ENCODE data around the gene MLST8.

Gene MLST8, protein sequence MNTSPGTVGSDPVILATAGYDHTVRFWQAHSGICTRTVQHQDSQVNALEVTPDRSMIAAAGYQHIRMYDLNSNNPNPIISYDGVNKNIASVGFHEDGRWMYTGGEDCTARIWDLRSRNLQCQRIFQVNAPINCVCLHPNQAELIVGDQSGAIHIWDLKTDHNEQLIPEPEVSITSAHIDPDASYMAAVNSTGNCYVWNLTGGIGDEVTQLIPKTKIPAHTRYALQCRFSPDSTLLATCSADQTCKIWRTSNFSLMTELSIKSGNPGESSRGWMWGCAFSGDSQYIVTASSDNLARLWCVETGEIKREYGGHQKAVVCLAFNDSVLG

GRCh38 chr16:2205104-2205966 is at the start of gene MLST8:
Gene MLST8 (plus strand): TSS chr16:2205454. CDS start chr16:2206086, 632 bp downstream.
- Mint-ChIP-seq H3K9me3 (no peaks in the 10 kb centered on the region), H3K27ac (peak within 1 kb of the TSS; percentile 80), H3K27me3 (ENCODE audit: low read depth) (peaks cover 9% of the 10 kb centered on the region), H3K4me3 (peak within 1 kb of the TSS; percentile 83), H3K4me1 (ENCODE audit: low read depth) (peaks cover 13% of the 10 kb centered on the region), H3K36me3 (ENCODE audit: low read depth) (peaks cover 10% of the 10 kb centered on the region)

- Mint-ChIP-seq H3K27me3 (ENCODE audit: low read depth) (no peaks in the 10 kb centered on the region), H3K27ac (peak overlapping the region; percentile 96), H3K36me3 (ENCODE audit: low read depth) (peaks cover 27% of the 10 kb centered on the region), H3K9me3 (no peaks in the 10 kb centered on the region), H3K4me3 (peak overlapping the region; percentile 99), H3K4me1 (ENCODE audit: low read depth) (peaks cover 28% of the 10 kb centered on the region)
These were observed 49.0 kb upstream of the MLST8 start for GRCh38 chr16:2155977-2156848.

DNA sequence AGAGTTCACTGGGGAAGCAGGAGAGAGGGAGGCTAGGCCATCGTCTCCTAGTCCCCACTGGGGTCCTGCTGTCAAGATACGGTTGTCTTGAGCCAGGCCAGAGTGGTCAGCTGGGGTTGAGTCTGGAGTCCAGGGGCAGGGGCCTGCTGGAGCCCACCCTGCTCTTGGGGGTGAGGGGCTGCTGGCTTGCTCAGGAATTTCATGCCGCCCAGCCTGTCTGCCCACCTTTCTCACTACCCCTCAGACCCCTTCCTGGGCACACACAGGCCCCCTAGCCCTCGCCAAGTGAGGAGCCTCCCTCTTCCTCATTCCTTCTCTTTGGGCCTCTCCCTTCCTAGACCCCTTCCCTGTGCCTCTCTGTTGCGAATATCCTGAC is 48.4 kb upstream of the MLST8 start:
- H3K4me1 Mint-ChIP-seq (ENCODE audit: low read depth): peaks cover 28% of the 10 kb centered on the region

DNA sequence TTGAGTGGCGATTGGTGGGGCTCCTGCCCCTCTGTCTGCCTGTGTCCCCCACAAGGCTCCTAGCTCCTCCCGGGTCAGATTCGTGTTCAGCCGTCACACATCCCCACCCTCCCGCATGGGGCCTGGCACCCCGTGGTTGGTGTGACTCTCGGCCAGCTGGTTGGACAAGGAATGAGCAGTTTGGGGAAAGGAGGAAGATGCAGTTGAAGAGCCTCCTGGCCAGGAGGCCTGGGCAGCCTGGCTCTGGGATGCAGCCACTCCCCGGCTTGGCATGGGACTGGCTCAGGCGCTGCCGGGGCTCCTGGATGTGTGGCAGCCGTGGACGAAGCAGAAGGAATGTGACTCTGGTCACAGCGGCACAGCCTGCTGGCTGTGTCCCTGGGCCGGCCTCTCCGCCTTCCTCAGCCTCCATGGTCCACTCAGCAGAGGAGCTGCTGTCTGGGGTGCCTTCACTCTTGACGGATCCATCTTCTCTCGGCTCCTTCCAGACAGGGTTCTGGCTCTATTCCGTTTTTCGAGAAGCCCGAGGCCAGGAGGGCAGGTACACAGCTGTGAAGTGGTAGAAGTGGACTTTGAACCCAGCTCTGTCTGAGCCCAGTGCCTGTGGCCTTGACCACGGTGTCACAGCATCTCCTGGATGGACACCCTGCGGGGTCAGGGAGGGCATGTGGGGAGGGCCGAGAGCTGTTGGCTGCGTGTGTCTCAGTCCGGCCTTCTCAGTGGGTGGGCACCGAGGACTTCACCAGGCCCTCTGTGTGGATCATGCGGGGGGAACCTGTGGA is 47.6 kb upstream of the MLST8 start:
- Mint-ChIP-seq H3K27ac (peak overlapping the region; percentile 15), H3K36me3 (ENCODE audit: low read depth) (peaks cover 25% of the 10 kb centered on the region), H3K4me3 (peak overlapping the region; percentile 99), H3K9me3 (no peaks in the 10 kb centered on the region), H3K27me3 (ENCODE audit: low read depth) (no peaks in the 10 kb centered on the region), H3K4me1 (ENCODE audit: low read depth) (peaks cover 28% of the 10 kb centered on the region)

More for the DNA sequence above, 48.4 kb upstream of the MLST8 start:
- peak overlapping the region; percentile 96 for H3K27ac Mint-ChIP-seq
- H3K27me3 Mint-ChIP-seq (ENCODE audit: low read depth): no peaks in the 10 kb centered on the region
- H3K4me3 Mint-ChIP-seq: peak overlapping the region; percentile 99
- no peaks in the 10 kb centered on the region for H3K9me3 Mint-ChIP-seq
- peaks cover 25% of the 10 kb centered on the region for H3K36me3 Mint-ChIP-seq (ENCODE audit: low read depth)

DNA sequence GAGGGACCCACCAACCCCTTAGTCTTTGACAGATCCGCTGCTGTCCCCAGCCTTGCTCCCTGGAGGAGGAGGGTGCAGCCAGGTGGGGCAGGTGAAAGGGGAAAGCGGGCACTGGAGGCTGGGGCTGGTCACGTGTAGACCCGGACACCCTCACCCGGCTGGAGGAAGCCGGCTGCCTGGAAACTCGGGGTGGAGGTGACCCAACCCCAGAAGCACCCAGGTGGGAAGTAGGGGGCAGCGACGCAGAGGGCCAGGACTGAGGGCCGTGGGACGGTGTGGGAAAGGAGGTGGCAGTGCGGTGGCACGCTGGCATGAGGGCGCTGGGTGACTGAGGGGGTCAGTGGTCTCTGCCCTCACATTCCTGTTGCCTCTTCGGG is 47.0 kb upstream of the MLST8 start:
- no peaks in the 10 kb centered on the region for H3K9me3 Mint-ChIP-seq
- no peak overlapping the region for H3K4me3 Mint-ChIP-seq
- no peak overlapping the region for H3K27ac Mint-ChIP-seq
- peaks cover 26% of the 10 kb centered on the region for H3K36me3 Mint-ChIP-seq (ENCODE audit: low read depth)
- no peaks in the 10 kb centered on the region for H3K27me3 Mint-ChIP-seq (ENCODE audit: low read depth)
- H3K4me1 Mint-ChIP-seq (ENCODE audit: low read depth): peaks cover 28% of the 10 kb centered on the region

- Mint-ChIP-seq H3K27ac (no peak overlapping the region), H3K4me1 (ENCODE audit: low read depth) (peaks cover 23% of the 10 kb centered on the region), H3K36me3 (ENCODE audit: low read depth) (peaks cover 17% of the 10 kb centered on the region), H3K27me3 (ENCODE audit: low read depth) (no peaks in the 10 kb centered on the region), H3K9me3 (no peaks in the 10 kb centered on the region), H3K4me3 (no peak overlapping the region)
These were observed 45.9 kb upstream of the MLST8 start for GRCh38 chr16:2159175-2159838.

DNA sequence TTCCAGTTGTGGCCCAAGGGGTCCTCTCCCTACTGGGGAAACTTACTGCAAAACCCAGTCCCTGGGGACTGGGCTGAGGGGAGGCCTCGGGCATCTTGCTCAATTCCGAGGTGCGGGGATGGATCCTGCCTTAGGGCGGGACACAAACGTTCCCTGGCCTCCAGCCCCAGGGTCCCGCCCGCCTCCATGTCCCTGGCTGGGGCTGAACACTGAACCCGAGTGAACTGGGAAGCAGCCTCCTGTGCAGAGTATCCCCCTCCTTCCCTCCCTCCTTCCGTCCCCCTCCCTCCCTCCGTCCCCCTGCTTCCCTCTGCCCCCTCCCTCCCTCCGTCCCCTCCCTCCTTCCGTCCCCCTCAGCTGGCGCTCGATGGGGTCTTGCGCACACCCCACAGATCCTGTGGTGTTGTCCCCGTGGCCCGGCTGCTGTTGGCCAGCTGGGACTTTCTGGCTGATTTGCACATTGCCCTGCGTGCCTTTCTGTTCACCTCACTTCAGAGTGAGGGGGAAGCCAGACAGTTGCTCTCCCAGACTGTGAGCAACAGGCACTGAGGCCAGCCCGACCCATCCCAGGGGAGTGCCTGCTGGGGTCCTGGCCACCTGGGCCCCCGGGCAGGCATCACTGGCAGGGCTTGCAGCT is 44.2 kb upstream of the MLST8 start:
- H3K27ac Mint-ChIP-seq: no peak overlapping the region
- no peak overlapping the region for H3K4me3 Mint-ChIP-seq
- H3K27me3 Mint-ChIP-seq (ENCODE audit: low read depth): no peaks in the 10 kb centered on the region
- H3K9me3 Mint-ChIP-seq: no peaks in the 10 kb centered on the region
- H3K36me3 Mint-ChIP-seq (ENCODE audit: low read depth): peaks cover 11% of the 10 kb centered on the region
- H3K4me1 Mint-ChIP-seq (ENCODE audit: low read depth): peaks cover 16% of the 10 kb centered on the region

- peaks cover 7% of the 10 kb centered on the region for H3K4me1 Mint-ChIP-seq (ENCODE audit: low read depth)
- H3K27me3 Mint-ChIP-seq (ENCODE audit: low read depth): no peaks in the 10 kb centered on the region
- H3K9me3 Mint-ChIP-seq: no peaks in the 10 kb centered on the region
- no peak overlapping the region for H3K4me3 Mint-ChIP-seq
- peaks cover 8% of the 10 kb centered on the region for H3K36me3 Mint-ChIP-seq (ENCODE audit: low read depth)
- H3K27ac Mint-ChIP-seq: no peak overlapping the region
These were observed 43.3 kb upstream of the MLST8 start for GRCh38 chr16:2161911-2162310.

DNA sequence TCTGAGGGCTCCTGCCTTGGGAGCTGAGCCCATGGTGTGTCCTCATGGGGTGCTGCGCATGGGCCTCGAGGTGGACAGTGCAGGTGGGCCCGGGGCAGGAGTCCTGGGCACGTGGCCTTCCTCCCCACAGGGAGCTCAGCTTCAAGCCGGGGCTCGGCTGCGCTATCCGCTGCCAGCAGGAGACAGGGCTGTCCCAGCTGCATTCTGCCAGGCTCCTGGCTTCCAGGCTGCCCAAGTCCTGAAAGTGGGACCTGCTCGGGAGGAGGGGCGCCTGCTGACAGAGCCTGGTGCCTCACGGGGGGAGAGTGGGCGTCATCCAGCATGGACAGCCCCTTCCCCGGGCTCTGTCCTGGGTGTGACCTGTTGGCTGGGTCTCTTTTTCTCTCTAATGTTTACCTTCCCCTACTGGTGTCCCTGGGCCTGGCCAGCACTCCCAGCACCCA is 42.6 kb upstream of the MLST8 start:
- Mint-ChIP-seq H3K4me3 (no peak overlapping the region), H3K4me1 (ENCODE audit: low read depth) (peaks cover 2% of the 10 kb centered on the region), H3K27ac (no peak overlapping the region), H3K9me3 (no peaks in the 10 kb centered on the region), H3K36me3 (ENCODE audit: low read depth) (peaks cover 8% of the 10 kb centered on the region), H3K27me3 (ENCODE audit: low read depth) (no peaks in the 10 kb centered on the region)

- no peaks in the 10 kb centered on the region for H3K4me1 Mint-ChIP-seq (ENCODE audit: low read depth)
- no peaks in the 10 kb centered on the region for H3K9me3 Mint-ChIP-seq
- no peak overlapping the region for H3K4me3 Mint-ChIP-seq
- peaks cover 8% of the 10 kb centered on the region for H3K36me3 Mint-ChIP-seq (ENCODE audit: low read depth)
- H3K27me3 Mint-ChIP-seq (ENCODE audit: low read depth): no peaks in the 10 kb centered on the region
- no peak overlapping the region for H3K27ac Mint-ChIP-seq
These were observed 41.9 kb upstream of the MLST8 start for GRCh38 chr16:2163211-2163881.

DNA sequence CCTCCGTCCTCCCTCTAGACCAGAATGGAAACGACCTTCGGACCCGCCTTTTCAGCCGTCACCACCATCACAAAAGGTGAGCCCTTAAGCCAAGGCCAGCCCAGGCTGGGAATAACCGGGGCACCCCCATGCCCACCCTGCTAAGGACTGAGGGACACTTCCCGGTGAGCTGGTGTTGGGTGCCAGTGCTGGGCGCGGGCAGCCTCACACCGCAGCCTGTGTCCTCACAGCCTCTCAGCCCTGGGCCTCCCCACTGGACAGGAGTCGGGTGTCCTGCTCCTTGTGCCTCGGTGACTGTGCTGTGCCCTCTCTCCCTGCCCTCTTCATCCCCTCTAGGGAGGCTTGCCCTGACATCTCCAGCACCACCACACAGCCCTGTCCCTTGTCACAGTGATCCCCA is 39.4 kb upstream of the MLST8 start:
- Mint-ChIP-seq H3K27me3 (ENCODE audit: low read depth) (no peaks in the 10 kb centered on the region), H3K4me3 (no peak overlapping the region), H3K27ac (no peak overlapping the region), H3K4me1 (ENCODE audit: low read depth) (no peaks in the 10 kb centered on the region), H3K9me3 (no peaks in the 10 kb centered on the region), H3K36me3 (ENCODE audit: low read depth) (peaks cover 8% of the 10 kb centered on the region)

- Mint-ChIP-seq H3K27me3 (ENCODE audit: low read depth) (no peaks in the 10 kb centered on the region), H3K9me3 (no peaks in the 10 kb centered on the region), H3K4me3 (no peak overlapping the region), H3K36me3 (ENCODE audit: low read depth) (peaks cover 8% of the 10 kb centered on the region), H3K4me1 (ENCODE audit: low read depth) (no peaks in the 10 kb centered on the region), H3K27ac (no peak overlapping the region)
These were observed 38.8 kb upstream of the MLST8 start for GRCh38 chr16:2166263-2167067.

All from T-helper 1 cell treated with Interleukin-12 subunit alpha and Interleukin-12 subunit beta and Interleukin-4 antibody, amounts not matched to agents 30 μg/mL and 1 μg/mL, for 36 hours (primary cell).